IMR-90 (cell line): ENCODE data around the gene ILDR2. TPM values are rescaled to one million over a fixed set of nuclear protein-coding genes. Genes with fewer than 3 reads are reported as not detected.

ENCODE experiments used
- microRNA-seq, 2 experiments: library from miRNA; stranded (forward) in 1 of 2; unstranded in 1 of 2; fragments of 10-50 nt in 1 of 2; fragments of <30 nt in 1 of 2; gene quantifications in 1 of 2; microRNA quantifications in 1 of 2; one replicate each; pipeline versions ENCODE3 to v1.1.0; 2013 to 2020; ENCODE audit not compliant: insufficient read depth in 1 of 2, insufficient read length in 1 of 2, unreplicated experiment in 1 of 2
- polyA plus RNA-seq, 3 experiments: library from polyadenylated mRNA; depleted of rRNA; stranded (reverse); fragments of >200 nt; gene quantifications; 2 replicates each; pipeline ENCODE4 v1.2.3, GENCODE V29; 2012; ENCODE audit warnings: low replicate concordance in 1 of 3
- small RNA-seq, 5 experiments: library from RNA; depleted of rRNA; stranded (forward); fragments of <200 nt; gene quantifications; one replicate each; pipeline ENCODE3, GENCODE V24; 2012
- total RNA-seq: library from RNA; depleted of rRNA; stranded (reverse); fragments of >200 nt; gene quantifications from 2 replicates; pipeline ENCODE4 v1.2.3, GENCODE V29; 2012; rRNA removed

ILDR2 gene
- total and polyA plus RNA-seq, 2 of the 4 experiments (the other 2 are of a cell fraction): under 0.01 TPM; not detected in 1

Small RNAs within 50 kb of the gene (microRNA-seq; reads per million reads assigned to microRNA genes)
- 3.1 reads per million for gene RNA5SP65 (ENCODE audit: insufficient read depth, insufficient read length)

Small RNAs within 50 kb of the gene (small RNA-seq; reads per million reads assigned to genes)
- 0.04 to 4.2 (median 0.60) reads per million in 5 experiments for gene RNA5SP65

Other genes with a start within 250 kb of the ILDR2 start
- gene POGK, start 136.1 kb downstream of the ILDR2 start, total RNA-seq: 25.6 and 33.1 TPM in 2 replicates
- 10.7 and 11.3 TPM in 2 replicates for gene POGK, start 136.1 kb downstream of the ILDR2 start, polyA plus RNA-seq (2012; rRNA removed)
- 16.4 and 16.8 TPM in 2 replicates for gene TADA1, start 99.3 kb downstream of the ILDR2 start, total RNA-seq
- 8.2 and 8.4 TPM in 2 replicates for gene TADA1, start 99.3 kb downstream of the ILDR2 start, polyA plus RNA-seq (2012; rRNA removed)
- gene MAEL, start 13.7 kb upstream of the ILDR2 start, total RNA-seq: not detected in 2 replicates
- not detected in 2 replicates for gene MAEL, start 13.7 kb upstream of the ILDR2 start, polyA plus RNA-seq (2012; rRNA removed)
- gene GPA33, start 114.8 kb upstream of the ILDR2 start, total RNA-seq: not detected in 2 replicates
- gene GPA33, start 114.8 kb upstream of the ILDR2 start, polyA plus RNA-seq (2012; rRNA removed): not detected in 2 replicates
- gene STYXL2, start 118.5 kb upstream of the ILDR2 start, total RNA-seq: not detected in 2 replicates
- not detected in 2 replicates for gene STYXL2, start 118.5 kb upstream of the ILDR2 start, polyA plus RNA-seq (2012; rRNA removed)
- 3.4 and 4.4 TPM in 2 replicates for gene POU2F1, start 245.3 kb upstream of the ILDR2 start, total RNA-seq
- gene POU2F1, start 245.3 kb upstream of the ILDR2 start, polyA plus RNA-seq (2012; rRNA removed): 1.0 and 1.2 TPM in 2 replicates